Gastrocnemius medialis (tissue), 4 donors: ENCODE results near the gene RNMT.

Experiments used
- CTCF ChIP-seq, 5 experiments: fragments of 450-650 bp in 3 of 5; fragments of 200-600 bp in 2 of 5; sonication (generic) in 2 of 5; IDR thresholded peaks in 4 of 5; conservative IDR thresholded peaks in 1 of 5; 1 replicate in 4 of 5; 2 replicates in 1 of 5; pipeline ENCODE4 v1.5.1; 2016 to 2019; ENCODE audit warnings: antibody characterized with exemption in 5 of 5, mild to moderate bottlenecking in 3 of 5, moderate library complexity in 3 of 5
- POLR2A ChIP-seq, 2 donors: fragments of 450-650 bp; IDR thresholded peaks; one replicate each; pipeline ENCODE4 v1.6.1; 2017; ENCODE audit warnings: antibody characterized with exemption in 2 of 2, mild to moderate bottlenecking in 2 of 2, moderate library complexity in 2 of 2

GRCh38 chr18:13746633-13747032, 20.2 kb downstream of the RNMT start:
- TF ChIP-seq POLR2A (IDR thresholded peaks at IDR 0.05) (no peak), CTCF (IDR thresholded peaks at IDR 0.05 in 4 of 5, conservative IDR thresholded peaks at IDR 0.05 in 1 of 5) (no peak)
